GM12874 (cell line): ENCODE measurements around the gene MAPK8.

Source experiments
- CTCF ChIP-seq: IDR thresholded peaks from 2 replicates; pipeline ENCODE4 v1.5.1; 2011; ENCODE audit warnings: low read depth, mild to moderate bottlenecking, control low read depth, low read length, moderate library complexity; ENCODE audit not compliant: insufficient read depth

The MAPK8 gene

GRCh38 chr10:48324580-48324979 is 18.1 kb downstream of the MAPK8 start:
- TF ChIP-seq CTCF = no peak

- TF ChIP-seq CTCF = no peak
These were observed 23.8 kb downstream of the MAPK8 start for GRCh38 chr10:48330269-48330668.

- TF ChIP-seq CTCF = no peak
These were observed 25.0 kb downstream of the MAPK8 start for GRCh38 chr10:48331436-48331835.

- TF ChIP-seq CTCF = no peak
These were observed 25.8 kb downstream of the MAPK8 start for GRCh38 chr10:48332166-48332870.

GRCh38 chr10:48332871-48333216 is 26.4 kb downstream of the MAPK8 start:
- no peak for TF ChIP-seq CTCF

- no peak for TF ChIP-seq CTCF
These were observed 27.4 kb downstream of the MAPK8 start for GRCh38 chr10:48333856-48334255.

GRCh38 chr10:48335788-48336187 is 29.3 kb downstream of the MAPK8 start:
- TF ChIP-seq CTCF = no peak
